GM21526 (cell line): Measurements from ENCODE around the gene OR2T1.
"Not testable (repeated sequence)": the region's sequence is repeated elsewhere in the genome, so short reads cannot be mapped to it uniquely, and the experiment has no call there.

Source experiments
- ATAC-seq: cut with Tn5 transposase; IDR thresholded peaks from one replicate; pipeline ENCODE4 v1.9.1; 2021; ENCODE audit warnings: moderate library complexity; ENCODE audit not compliant: unreplicated experiment, low FRiP score

The OR2T1 gene

GRCh38 chr1:248402748-248403147 is at the start of gene OR2T1:
Gene OR2T1 (plus strand): TSS chr1:248403048. CDS start chr1:248406148, 3,100 bp downstream.
- no peak for ATAC-seq

- no peak for ATAC-seq
Observed at GRCh38 chr1:248359415-248359814, 43.4 kb upstream of the OR2T1 start.

GRCh38 chr1:248361121-248361715 is 41.6 kb upstream of the OR2T1 start, which contains the start of gene OR2T4:
Gene OR2T4 (plus strand): TSS chr1:248361665. CDS start chr1:248361665, 0 bp downstream.
- no peak for ATAC-seq

- ATAC-seq: no peak
Observed at GRCh38 chr1:248366609-248367008, 36.2 kb upstream of the OR2T1 start.

GRCh38 chr1:248372394-248372793 is 30.5 kb upstream of the OR2T1 start:
- no peak for ATAC-seq

- no peak for ATAC-seq
Observed at GRCh38 chr1:248373761-248374160, 29.1 kb upstream of the OR2T1 start.

GRCh38 chr1:248375446-248375845 is 27.4 kb upstream of the OR2T1 start, which contains the start of gene OR2T6:
Gene OR2T6 (plus strand): TSS chr1:248375746. CDS start chr1:248387609, 11,863 bp downstream.
- no peak for ATAC-seq

- ATAC-seq: no peak
Observed at GRCh38 chr1:248376916-248377315, 25.9 kb upstream of the OR2T1 start.

- no peak for ATAC-seq
Observed at GRCh38 chr1:248380854-248381253, 22.0 kb upstream of the OR2T1 start.

- ATAC-seq: no peak
Observed at GRCh38 chr1:248388426-248388825, 14.4 kb upstream of the OR2T1 start.

GRCh38 chr1:248393050-248393449 is 9.8 kb upstream of the OR2T1 start:
- ATAC-seq: no peak

GRCh38 chr1:248404024-248404423 is 1.2 kb downstream of the OR2T1 start:
- no peak for ATAC-seq

- ATAC-seq: no peak
Observed at GRCh38 chr1:248406721-248407692, 4.2 kb downstream of the OR2T1 start.

- ATAC-seq: no peak
Observed at GRCh38 chr1:248416226-248416625, 13.4 kb downstream of the OR2T1 start.

GRCh38 chr1:248417854-248418253 is 15.0 kb downstream of the OR2T1 start:
- ATAC-seq: no peak

GRCh38 chr1:248421384-248421783 is 18.5 kb downstream of the OR2T1 start:
- ATAC-seq: no peak

GRCh38 chr1:248427526-248428191 is 24.8 kb downstream of the OR2T1 start:
- peak; percentile 32 for ATAC-seq

GRCh38 chr1:248428192-248428533 is 25.3 kb downstream of the OR2T1 start:
- peak; percentile 94 for ATAC-seq

GRCh38 chr1:248431683-248432082 is 28.8 kb downstream of the OR2T1 start:
- not testable (repeated sequence) for ATAC-seq

GRCh38 chr1:248432201-248432600 is 29.4 kb downstream of the OR2T1 start:
- peak; percentile 46 for ATAC-seq

- ATAC-seq: not testable (repeated sequence)
Observed at GRCh38 chr1:248433811-248434415, 31.1 kb downstream of the OR2T1 start.
